GM08714 (cell line): Measurements from ENCODE around the gene PRSS56.
"Not testable (repeated sequence)": the region's sequence is repeated elsewhere in the genome, so short reads cannot be mapped to it uniquely, and the experiment has no call there.

ENCODE experiments used
- H3K4me3 ChIP-seq: fragments of 200-500 bp; sonication (Bioruptor generic); 2 replicates; pipeline ENCODE4 v1.5.1; 2014; ENCODE audit warnings: mild to moderate bottlenecking, low read length, inconsistent platforms
- ZNF274 ChIP-seq: IDR thresholded peaks from 2 replicates; pipeline ENCODE4 v1.6.1; 2012; ENCODE audit warnings: mild to moderate bottlenecking, low read depth, low read length

The PRSS56 gene

GRCh38 chr2:232522623-232523401 lies 2.6 kb downstream of the PRSS56 start:
- no peak overlapping the region for H3K4me3 ChIP-seq

GRCh38 chr2:232523402-232523681 lies 3.2 kb downstream of the PRSS56 start:
- no peak overlapping the region for H3K4me3 ChIP-seq
- no peak for TF ChIP-seq ZNF274

More at GRCh38 chr2:232522623-232523401, 2.6 kb downstream of the PRSS56 start:
- TF ChIP-seq ZNF274 = no peak

GRCh38 chr2:232523682-232524597 lies 3.8 kb downstream of the PRSS56 start:
- TF ChIP-seq ZNF274 = no peak
- H3K4me3 ChIP-seq = no peak overlapping the region

GRCh38 chr2:232524771-232525170 lies 4.6 kb downstream of the PRSS56 start:
- TF ChIP-seq ZNF274 = no peak
- no peak overlapping the region for H3K4me3 ChIP-seq

GRCh38 chr2:232525199-232525598 lies 5.0 kb downstream of the PRSS56 start:
- H3K4me3 ChIP-seq = no peak overlapping the region
- TF ChIP-seq ZNF274 = no peak

GRCh38 chr2:232525791-232526371 lies 5.7 kb downstream of the PRSS56 start, which contains the start of gene CHRND:
Gene CHRND, plus strand, starts transcription at chr2:232526160. Its CDS starts 56 bp downstream, at chr2:232526216.
- no peak within 1 kb of the TSS for H3K4me3 ChIP-seq
- TF ChIP-seq ZNF274 = no peak

- H3K4me3 ChIP-seq = no peak overlapping the region
- TF ChIP-seq ZNF274 = no peak
Measured at GRCh38 chr2:232526372-232526941, 6.3 kb downstream of the PRSS56 start.

GRCh38 chr2:232527905-232528470 lies 7.8 kb downstream of the PRSS56 start:
- H3K4me3 ChIP-seq = no peak overlapping the region
- no peak for TF ChIP-seq ZNF274

GRCh38 chr2:232528746-232529460 lies 8.7 kb downstream of the PRSS56 start:
- no peak for TF ChIP-seq ZNF274
- no peak overlapping the region for H3K4me3 ChIP-seq

- TF ChIP-seq ZNF274 = no peak
- no peak overlapping the region for H3K4me3 ChIP-seq
Measured at GRCh38 chr2:232529806-232530547, 9.8 kb downstream of the PRSS56 start.

- no peak for TF ChIP-seq ZNF274
- no peak overlapping the region for H3K4me3 ChIP-seq
Measured at GRCh38 chr2:232530626-232531260, 10.6 kb downstream of the PRSS56 start.

GRCh38 chr2:232532419-232532818 lies 12.2 kb downstream of the PRSS56 start:
- no peak for TF ChIP-seq ZNF274

GRCh38 chr2:232532821-232533220 lies 12.6 kb downstream of the PRSS56 start:
- H3K4me3 ChIP-seq = not testable (repeated sequence)

More at GRCh38 chr2:232532419-232532818, 12.2 kb downstream of the PRSS56 start:
- H3K4me3 ChIP-seq = no peak overlapping the region
